ENCODE measurements around the gene GTPBP1.

GRCh38 chr22:38761202-38762162 lies 55.7 kb downstream of the GTPBP1 start:
- TF ChIP-seq, protein P1, sequence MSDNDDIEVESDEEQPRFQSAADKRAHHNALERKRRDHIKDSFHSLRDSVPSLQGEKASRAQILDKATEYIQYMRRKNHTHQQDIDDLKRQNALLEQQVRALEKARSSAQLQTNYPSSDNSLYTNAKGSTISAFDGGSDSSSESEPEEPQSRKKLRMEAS (IDR thresholded peaks at IDR 0.05; ENCODE audit: insufficient read depth, insufficient read length) = no peak
- TF ChIP-seq, protein P2, sequence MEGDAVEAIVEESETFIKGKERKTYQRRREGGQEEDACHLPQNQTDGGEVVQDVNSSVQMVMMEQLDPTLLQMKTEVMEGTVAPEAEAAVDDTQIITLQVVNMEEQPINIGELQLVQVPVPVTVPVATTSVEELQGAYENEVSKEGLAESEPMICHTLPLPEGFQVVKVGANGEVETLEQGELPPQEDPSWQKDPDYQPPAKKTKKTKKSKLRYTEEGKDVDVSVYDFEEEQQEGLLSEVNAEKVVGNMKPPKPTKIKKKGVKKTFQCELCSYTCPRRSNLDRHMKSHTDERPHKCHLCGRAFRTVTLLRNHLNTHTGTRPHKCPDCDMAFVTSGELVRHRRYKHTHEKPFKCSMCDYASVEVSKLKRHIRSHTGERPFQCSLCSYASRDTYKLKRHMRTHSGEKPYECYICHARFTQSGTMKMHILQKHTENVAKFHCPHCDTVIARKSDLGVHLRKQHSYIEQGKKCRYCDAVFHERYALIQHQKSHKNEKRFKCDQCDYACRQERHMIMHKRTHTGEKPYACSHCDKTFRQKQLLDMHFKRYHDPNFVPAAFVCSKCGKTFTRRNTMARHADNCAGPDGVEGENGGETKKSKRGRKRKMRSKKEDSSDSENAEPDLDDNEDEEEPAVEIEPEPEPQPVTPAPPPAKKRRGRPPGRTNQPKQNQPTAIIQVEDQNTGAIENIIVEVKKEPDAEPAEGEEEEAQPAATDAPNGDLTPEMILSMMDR (IDR thresholded peaks at IDR 0.05; ENCODE audit: extremely low read depth in 1 of 2, insufficient read depth in 1 of 2, low read depth in 1 of 2, low read length in 2 of 2) = no peak
- TF ChIP-seq EZH2 (IDR thresholded peaks at IDR 0.05; ENCODE audit: borderline replicate concordance, low read depth, low read length, severe bottlenecking) (no peak), MYC (IDR thresholded peaks at IDR 0.05; ENCODE audit: low read depth, low read length) (no peak), POLR2A (IDR thresholded peaks at IDR 0.05; ENCODE audit: low read depth, low read length) (no peak), POLR2AphosphoS5 (IDR thresholded peaks at IDR 0.05; ENCODE audit: insufficient read depth, low read depth, low read length) (no peak), JUN (IDR thresholded peaks at IDR 0.05; ENCODE audit: borderline replicate concordance, insufficient read depth, insufficient read length, low read depth) (no peak), GATA2 (IDR thresholded peaks at IDR 0.05; ENCODE audit: insufficient read depth, insufficient read length, low read depth, low read length) (no peak)
